H9 (cell line): ENCODE measurements around the gene COG8. TPM values are rescaled to one million over a fixed set of nuclear protein-coding genes. Genes with fewer than 3 reads are reported as not detected.

ENCODE experiments used
- DNase-seq: peaks from one replicate; pipeline ENCODE4 v3.0.0-alpha.2; 2017
- H2AFZ ChIP-seq: one replicate; pipeline ENCODE4 v1.6.1; 2013; ENCODE audit warnings: mild to moderate bottlenecking, low read length, control low read depth, moderate library complexity
- H2AK5ac ChIP-seq: 2 replicates; pipeline ENCODE4 v1.6.1; 2013; ENCODE audit warnings: low read length, control low read depth, mixed read lengths; ENCODE audit not compliant: insufficient read length
- H2BK120ac ChIP-seq: one replicate; pipeline ENCODE4 v1.6.1; 2013; ENCODE audit warnings: low read depth, mild to moderate bottlenecking, low read length, control low read depth, inconsistent platforms; ENCODE audit not compliant: poor library complexity, severe bottlenecking
- H2BK12ac ChIP-seq: 2 replicates; pipeline ENCODE4 v1.6.1; 2013; ENCODE audit warnings: low read length, control low read depth, mixed read lengths, low read depth; ENCODE audit not compliant: insufficient read length
- H2BK15ac ChIP-seq: 2 replicates; pipeline ENCODE4 v1.6.1; 2013; ENCODE audit warnings: low read depth, low read length, control low read depth
- H2BK20ac ChIP-seq: one replicate; pipeline ENCODE4 v1.6.1; 2013; ENCODE audit warnings: low read depth, mild to moderate bottlenecking, low read length, control low read depth, inconsistent platforms; ENCODE audit not compliant: poor library complexity, severe bottlenecking
- H2BK5ac ChIP-seq: 2 replicates; pipeline ENCODE4 v1.6.1; 2013; ENCODE audit warnings: low read length, control low read depth, mixed read lengths; ENCODE audit not compliant: insufficient read length
- H3K14ac ChIP-seq: 2 replicates; pipeline ENCODE4 v1.6.1; 2013; ENCODE audit warnings: low read length, control low read depth; ENCODE audit not compliant: insufficient read depth
- H3K18ac ChIP-seq: 2 replicates; pipeline ENCODE4 v1.6.1; 2013; ENCODE audit warnings: low read depth, mild to moderate bottlenecking, mixed read lengths, low read length, control low read depth; ENCODE audit not compliant: insufficient read length
- H3K23ac ChIP-seq: 2 replicates; pipeline ENCODE4 v1.6.1; 2013; ENCODE audit warnings: low read length, control low read depth, mixed read lengths, low read depth; ENCODE audit not compliant: insufficient read length
- H3K23me2 ChIP-seq: 2 replicates; pipeline ENCODE4 v1.6.1; 2013; ENCODE audit warnings: low read depth, mild to moderate bottlenecking, mixed read lengths, low read length, control low read depth; ENCODE audit not compliant: insufficient read length, poor library complexity, severe bottlenecking
- H3K27ac ChIP-seq: 2 replicates; pipeline ENCODE4 v1.5.1; 2013; ENCODE audit warnings: low read length, control low read depth, mixed read lengths, low read depth; ENCODE audit not compliant: insufficient read length
- H3K27me3 ChIP-seq: 2 replicates; pipeline ENCODE4 v1.6.1; 2013; ENCODE audit warnings: low read length, control low read depth, inconsistent platforms; ENCODE audit not compliant: insufficient read depth
- H3K4ac ChIP-seq: 2 replicates; pipeline ENCODE4 v1.6.1; 2013; ENCODE audit warnings: low read depth, mild to moderate bottlenecking, control low read depth, inconsistent platforms, low read length, moderate library complexity
- H3K4me1 ChIP-seq: 2 replicates; pipeline ENCODE4 v1.6.1; 2013; ENCODE audit warnings: low read length, control low read depth, inconsistent platforms; ENCODE audit not compliant: insufficient read depth
- H3K4me2 ChIP-seq: 2 replicates; pipeline ENCODE4 v1.6.1; 2013; ENCODE audit warnings: low read length, control low read depth, mixed read lengths; ENCODE audit not compliant: insufficient read length, insufficient read depth
- H3K56ac ChIP-seq: 2 replicates; pipeline ENCODE4 v1.6.1; 2013; ENCODE audit warnings: low read depth, mild to moderate bottlenecking, mixed read lengths, low read length, control low read depth; ENCODE audit not compliant: insufficient read length
- H3K79me1 ChIP-seq: 2 replicates; pipeline ENCODE4 v1.6.1; 2013; ENCODE audit warnings: low read depth, mild to moderate bottlenecking, moderate library complexity, low read length, control low read depth, inconsistent platforms; ENCODE audit not compliant: insufficient read depth, poor library complexity, severe bottlenecking
- H3K79me2 ChIP-seq: 2 replicates; pipeline ENCODE4 v1.6.1; 2013; ENCODE audit warnings: low read length, control low read depth, inconsistent platforms; ENCODE audit not compliant: insufficient read depth
- H3K9ac ChIP-seq: 2 replicates; pipeline ENCODE4 v1.6.1; 2013; ENCODE audit warnings: low read length, control low read depth, mixed read lengths; ENCODE audit not compliant: insufficient read length; ENCODE audit errors: extremely low read depth
- H3K9me3 ChIP-seq: one replicate; pipeline ENCODE4 v1.6.1; 2013; ENCODE audit warnings: low read depth, low read length, inconsistent platforms; ENCODE audit not compliant: control insufficient read depth
- H3T11ph ChIP-seq: one replicate; pipeline ENCODE4 v1.6.1; 2013; ENCODE audit warnings: mild to moderate bottlenecking, low read length, control low read depth, inconsistent platforms
- H4K20me1 ChIP-seq: one replicate; pipeline ENCODE4 v1.6.1; 2013; ENCODE audit not compliant: control insufficient read depth, insufficient read length, insufficient read depth
- H4K5ac ChIP-seq: 2 replicates; pipeline ENCODE4 v1.6.1; 2013; ENCODE audit warnings: low read depth, mild to moderate bottlenecking, mixed read lengths, low read length, control low read depth; ENCODE audit not compliant: insufficient read length
- H4K8ac ChIP-seq: replicated peaks from 2 replicates; pipeline ENCODE4 v1.6.1; 2013; ENCODE audit warnings: low read length, control low read depth, mixed read lengths, low read depth; ENCODE audit not compliant: insufficient read length
- H4K91ac ChIP-seq: 2 replicates; pipeline ENCODE4 v1.6.1; 2013; ENCODE audit warnings: low read depth, mild to moderate bottlenecking, moderate library complexity, mixed read lengths, low read length, control low read depth; ENCODE audit not compliant: insufficient read length
- H3K27ac Mint-ChIP-seq, 3 experiments: 2 replicates in 2 of 3; 3 replicates in 1 of 3; pipeline ENCODE4 v1.8.0; 2020 to 2021; ENCODE audit warnings: mixed read lengths in 3 of 3, mild to moderate bottlenecking in 1 of 3, moderate library complexity in 1 of 3
- H3K27me3 Mint-ChIP-seq: 2 replicates; pipeline ENCODE4 v1.8.0; 2021; ENCODE audit warnings: low read depth, mild to moderate bottlenecking, moderate library complexity, mixed read lengths
- H3K36me3 Mint-ChIP-seq, 3 experiments: 2 replicates in 2 of 3; 3 replicates in 1 of 3; pipeline ENCODE4 v1.8.0; 2020 to 2021; ENCODE audit warnings: low read depth in 3 of 3, mixed read lengths in 3 of 3; ENCODE audit not compliant: insufficient read depth in 1 of 3
- H3K4me1 Mint-ChIP-seq, 2 experiments: 2 replicates each; pipeline ENCODE4 v1.8.0; 2020; ENCODE audit warnings: mixed read lengths in 2 of 2
- H3K4me3 Mint-ChIP-seq, 2 experiments: 2 replicates in 1 of 2; 3 replicates in 1 of 2; pipeline ENCODE4 v1.8.0; 2020 to 2021; ENCODE audit warnings: mild to moderate bottlenecking in 2 of 2, mixed read lengths in 2 of 2, moderate library complexity in 1 of 2
- H3K9me3 Mint-ChIP-seq, 2 experiments: 2 replicates in 1 of 2; 3 replicates in 1 of 2; pipeline ENCODE4 v1.8.0; 2020; ENCODE audit warnings: mild to moderate bottlenecking in 2 of 2, mixed read lengths in 2 of 2, moderate library complexity in 1 of 2
- CTCF ChIP-seq: fragments of 200-600 bp; sonication (generic); conservative IDR thresholded peaks from 3 replicates; pipeline ENCODE4 v1.8.0; 2021; ENCODE audit warnings: antibody characterized with exemption, mild to moderate bottlenecking
- WGBS: extraction: QIAGEN DNeasy Blood & Tissue Kit; methylation state at CpG from one replicate; pipeline ENCODE4 v1.1.7; 2013; ENCODE audit warnings: missing lambda C conversion rate, low lambda C conversion rate, mixed read lengths; ENCODE audit not compliant: insufficient read length; ENCODE audit errors: extremely low coverage; 5-methylcytosine and 5-hydroxymethylcytosine counted together
- total RNA-seq: library from RNA; stranded (reverse); gene quantifications from 2 replicates; pipeline ENCODE4 v1.2.1, GENCODE V29; 2021

Gene COG8
- total RNA-seq, 1 experiment from 2014 or later = 52.3 TPM

DNA sequence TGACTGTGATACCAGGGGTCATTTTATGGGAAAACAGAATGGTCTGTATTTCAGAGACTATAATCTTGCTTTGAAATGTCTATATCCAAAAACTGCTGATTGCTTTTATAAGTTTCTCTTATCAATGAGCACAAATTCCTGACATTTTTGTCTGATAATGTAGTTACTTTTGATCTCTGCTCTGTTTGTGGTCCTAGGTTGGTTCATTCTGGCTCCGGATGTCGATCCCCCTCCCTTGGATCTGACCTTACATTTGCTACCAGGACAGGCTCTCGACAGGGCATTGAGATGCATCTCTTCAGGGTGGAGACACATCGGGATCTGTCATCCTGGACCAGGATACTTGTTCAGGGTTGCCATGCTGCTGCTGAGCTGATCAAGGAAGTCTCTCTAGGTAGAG lies 55.5 kb downstream of the COG8 start:
- no peak overlapping the region for H3K56ac ChIP-seq
- no peak overlapping the region for H4K5ac ChIP-seq
- H2BK120ac ChIP-seq = no peak overlapping the region
- H3K14ac ChIP-seq = no peak overlapping the region
- no peaks in the 10 kb centered on the region for H3K79me2 ChIP-seq
- no peaks in the 10 kb centered on the region for H4K20me1 ChIP-seq
- no peak overlapping the region for H3K27ac ChIP-seq
- Mint-ChIP-seq H3K4me3 (no peak overlapping the region), H3K4me1 (no peaks in the 10 kb centered on the region), H3K27me3 (no peaks in the 10 kb centered on the region), H3K27ac (no peak overlapping the region), H3K36me3 (peaks cover 0 to 10% (median 7%) of the 10 kb centered on the region in 3 experiments; a peak in 5 of 7 replicates), H3K9me3 (no peaks in the 10 kb centered on the region)
- no peaks in the 10 kb centered on the region for H3K4me1 ChIP-seq
- H3K4me2 ChIP-seq = no peak overlapping the region
- no peak overlapping the region for H2AK5ac ChIP-seq
- no peak overlapping the region for H4K91ac ChIP-seq
- H2BK20ac ChIP-seq = no peak overlapping the region
- H3K27me3 ChIP-seq = no peaks in the 10 kb centered on the region
- H2AFZ ChIP-seq = no peak overlapping the region
- no peak overlapping the region for H2BK5ac ChIP-seq
- H4K8ac ChIP-seq = no peak overlapping the region
- no peaks in the 10 kb centered on the region for H3K23me2 ChIP-seq
- H3K18ac ChIP-seq = no peak overlapping the region
- H3K9ac ChIP-seq = no peak overlapping the region
- no peak overlapping the region for H3K4ac ChIP-seq
- no peak for TF ChIP-seq CTCF
- no peaks in the 10 kb centered on the region for H3K79me1 ChIP-seq
- WGBS = no CpG with 5 or more reads among the region's 4 CpGs
- no peaks in the 10 kb centered on the region for H3K9me3 ChIP-seq
- no peak overlapping the region for H3K23ac ChIP-seq
- no peak overlapping the region for H3T11ph ChIP-seq
- H2BK12ac ChIP-seq = no peak overlapping the region
- H2BK15ac ChIP-seq = no peak overlapping the region
- no peak for DNase-seq
